OCI-LY3 (cell line): ENCODE results near the gene ZNF333.

Experiments used
- EZH2phosphoT487 ChIP-seq: fragments of 200-600 bp; shearing (Covaris generic); IDR thresholded peaks from 2 replicates; pipeline ENCODE4 v1.6.1; 2018; ENCODE audit warnings: antibody characterized with exemption, mixed run types, low read depth
- TF ChIP-seq, protein P1 (sequence below): fragments of 200-600, 300-600 bp; sonication (generic); IDR thresholded peaks from 2 replicates; pipeline ENCODE4 v1.5.1; 2014; ENCODE audit warnings: antibody characterized with exemption, low read length, low read depth

DNA sequence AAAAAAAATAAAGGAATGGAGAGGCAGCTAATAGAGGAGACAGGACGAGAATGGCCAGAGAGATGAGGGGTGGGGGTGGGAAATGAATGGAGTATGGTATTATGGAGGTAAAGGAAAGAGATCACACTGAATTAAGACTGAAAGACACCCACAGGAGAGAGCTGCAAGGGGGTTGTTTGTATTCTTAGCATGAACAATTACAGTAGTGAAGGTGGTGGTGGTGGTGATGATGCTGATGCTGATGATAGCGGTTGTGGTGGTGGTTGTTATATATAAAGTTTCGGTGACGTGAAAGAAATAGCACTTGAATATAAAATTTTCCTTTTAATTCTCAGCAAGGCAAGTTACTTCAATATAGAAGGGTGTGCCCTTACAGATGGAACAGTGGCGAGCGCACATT, 12.4 kb upstream of the ZNF333 start:
- TF ChIP-seq, protein P1, sequence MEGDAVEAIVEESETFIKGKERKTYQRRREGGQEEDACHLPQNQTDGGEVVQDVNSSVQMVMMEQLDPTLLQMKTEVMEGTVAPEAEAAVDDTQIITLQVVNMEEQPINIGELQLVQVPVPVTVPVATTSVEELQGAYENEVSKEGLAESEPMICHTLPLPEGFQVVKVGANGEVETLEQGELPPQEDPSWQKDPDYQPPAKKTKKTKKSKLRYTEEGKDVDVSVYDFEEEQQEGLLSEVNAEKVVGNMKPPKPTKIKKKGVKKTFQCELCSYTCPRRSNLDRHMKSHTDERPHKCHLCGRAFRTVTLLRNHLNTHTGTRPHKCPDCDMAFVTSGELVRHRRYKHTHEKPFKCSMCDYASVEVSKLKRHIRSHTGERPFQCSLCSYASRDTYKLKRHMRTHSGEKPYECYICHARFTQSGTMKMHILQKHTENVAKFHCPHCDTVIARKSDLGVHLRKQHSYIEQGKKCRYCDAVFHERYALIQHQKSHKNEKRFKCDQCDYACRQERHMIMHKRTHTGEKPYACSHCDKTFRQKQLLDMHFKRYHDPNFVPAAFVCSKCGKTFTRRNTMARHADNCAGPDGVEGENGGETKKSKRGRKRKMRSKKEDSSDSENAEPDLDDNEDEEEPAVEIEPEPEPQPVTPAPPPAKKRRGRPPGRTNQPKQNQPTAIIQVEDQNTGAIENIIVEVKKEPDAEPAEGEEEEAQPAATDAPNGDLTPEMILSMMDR = no peak
- no peak for TF ChIP-seq EZH2phosphoT487
